Ecto neural progenitor cell (in vitro differentiated cells): ENCODE results near the gene CRACDL.
A peak's percentile ranks its signal among the peaks of the same experiment; 100 is the strongest.
"Not testable (repeated sequence)": the region's sequence is repeated elsewhere in the genome, so short reads cannot be mapped to it uniquely, and the experiment has no call there.

ENCODE experiments used
- DNase-seq: peaks from one replicate; pipeline ENCODE4 v3.0.0-alpha.2; 2018; ENCODE audit warnings: low spot score

CRACDL gene

GRCh38 chr2:98907966-98908905, 27.8 kb downstream of the CRACDL start:
- DNase-seq = no peak

GRCh38 chr2:98907385-98907784, 28.6 kb downstream of the CRACDL start:
- DNase-seq = no peak

DNA sequence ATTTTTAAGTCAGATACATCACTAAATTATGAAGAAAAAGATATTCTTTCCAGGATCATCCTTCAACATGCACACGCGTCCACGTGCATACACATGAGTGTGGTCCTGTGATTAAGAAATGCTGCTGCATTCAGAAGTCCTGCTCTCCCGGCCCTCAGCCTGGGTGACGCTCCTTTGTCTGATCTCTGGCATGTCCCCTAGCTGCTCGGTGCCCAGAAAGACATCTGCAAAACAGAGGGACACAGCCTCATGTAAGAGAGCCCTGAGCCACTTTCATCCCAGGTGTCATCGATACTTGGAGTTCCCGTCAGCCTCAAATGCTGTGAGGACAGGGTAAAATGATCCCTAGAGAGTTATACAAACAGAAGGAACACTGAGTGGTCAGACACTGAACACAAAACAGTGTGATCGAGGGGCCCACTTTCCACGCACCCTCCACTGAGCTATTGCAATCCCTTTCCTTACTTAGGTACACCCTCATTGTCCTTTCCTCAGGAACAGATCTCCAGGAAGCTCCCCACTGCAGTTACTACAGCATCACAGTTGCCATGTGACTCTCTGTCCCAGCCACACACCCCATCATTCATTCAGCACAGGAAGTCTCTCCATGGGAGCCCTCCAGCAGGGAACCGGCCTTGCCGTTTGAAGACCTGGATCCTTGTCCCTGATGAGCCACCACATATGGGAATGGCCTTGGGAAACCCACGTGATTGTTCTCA, 32.1 kb downstream of the CRACDL start:
- peak; percentile 29 for DNase-seq

GRCh38 chr2:98903064-98903355, 33.0 kb downstream of the CRACDL start:
- no peak for DNase-seq

GRCh38 chr2:98902209-98903063, 33.6 kb downstream of the CRACDL start:
- peak; percentile 38 for DNase-seq

- DNase-seq = peak; percentile 39
Measured at GRCh38 chr2:98901702-98902101, 34.3 kb downstream of the CRACDL start.

- no peak for DNase-seq
Measured at GRCh38 chr2:98901291-98901690, 34.7 kb downstream of the CRACDL start.

DNA sequence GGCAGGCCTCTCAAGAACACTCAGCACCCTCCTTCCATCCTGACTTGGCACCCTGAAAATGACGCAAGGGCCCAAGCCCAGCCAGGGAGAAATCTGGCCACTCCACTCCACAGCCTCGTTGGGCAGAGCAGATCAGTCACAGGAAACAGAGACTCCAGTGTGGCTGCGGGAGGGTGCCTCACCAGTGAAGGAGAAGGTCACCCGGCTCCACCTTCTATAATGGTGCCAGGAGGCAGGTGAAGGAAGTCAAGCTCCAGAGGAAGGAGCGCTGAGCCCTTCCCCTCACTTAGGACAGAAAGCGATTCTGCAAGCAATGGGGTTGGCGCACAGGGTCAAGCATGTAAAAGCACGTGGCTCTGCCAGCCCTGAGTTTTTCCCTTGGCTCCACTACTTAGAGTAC, 35.3 kb downstream of the CRACDL start:
- DNase-seq = no peak

- not testable (repeated sequence) for DNase-seq
Measured at GRCh38 chr2:98899703-98900078, 36.3 kb downstream of the CRACDL start.

GRCh38 chr2:98899041-98899702, 36.9 kb downstream of the CRACDL start:
- no peak for DNase-seq

GRCh38 chr2:98898423-98898841, 37.6 kb downstream of the CRACDL start:
- no peak for DNase-seq

- no peak for DNase-seq
Measured at GRCh38 chr2:98897746-98898145, 38.3 kb downstream of the CRACDL start.

DNA sequence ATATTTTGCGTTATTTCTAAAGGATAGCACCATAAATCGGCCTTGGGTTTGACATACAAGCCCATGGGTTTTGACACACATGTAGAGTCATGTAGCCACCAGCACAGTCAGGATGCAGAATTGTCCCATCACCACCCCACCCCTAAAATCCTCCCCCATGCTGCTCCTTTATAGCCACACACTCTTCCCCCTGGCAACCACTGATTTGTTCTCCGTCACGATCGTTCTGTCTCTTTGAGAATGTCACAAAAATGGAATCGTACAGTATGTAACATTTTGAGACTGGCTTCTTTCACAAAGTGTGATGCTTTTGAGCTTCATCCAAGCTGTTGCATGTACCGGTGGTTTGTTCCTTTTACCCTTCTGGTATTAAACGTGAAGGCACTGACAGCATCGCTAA, 39.1 kb downstream of the CRACDL start:
- no peak for DNase-seq

DNA sequence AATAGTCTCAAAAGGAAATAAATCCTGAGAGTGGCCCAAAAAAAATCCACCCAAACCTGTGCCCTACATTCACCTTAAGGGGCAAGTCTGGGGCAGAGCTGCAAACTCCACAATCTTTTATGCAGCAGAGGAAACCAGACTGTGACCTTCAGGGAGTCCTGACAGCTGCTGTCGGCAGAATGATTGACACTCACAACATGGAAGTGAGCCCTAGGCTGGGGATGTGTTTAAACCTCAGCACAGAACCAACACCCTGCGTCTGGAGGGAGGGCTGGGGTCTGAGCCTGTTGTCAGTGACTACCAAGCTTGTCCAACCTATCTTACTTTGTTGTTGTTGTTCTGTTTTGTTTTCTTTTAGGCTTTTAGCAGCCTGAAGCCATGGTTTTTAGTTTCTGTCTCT, 39.6 kb downstream of the CRACDL start:
- DNase-seq = no peak

GRCh38 chr2:98895901-98896300, 40.1 kb downstream of the CRACDL start:
- DNase-seq = no peak

DNA sequence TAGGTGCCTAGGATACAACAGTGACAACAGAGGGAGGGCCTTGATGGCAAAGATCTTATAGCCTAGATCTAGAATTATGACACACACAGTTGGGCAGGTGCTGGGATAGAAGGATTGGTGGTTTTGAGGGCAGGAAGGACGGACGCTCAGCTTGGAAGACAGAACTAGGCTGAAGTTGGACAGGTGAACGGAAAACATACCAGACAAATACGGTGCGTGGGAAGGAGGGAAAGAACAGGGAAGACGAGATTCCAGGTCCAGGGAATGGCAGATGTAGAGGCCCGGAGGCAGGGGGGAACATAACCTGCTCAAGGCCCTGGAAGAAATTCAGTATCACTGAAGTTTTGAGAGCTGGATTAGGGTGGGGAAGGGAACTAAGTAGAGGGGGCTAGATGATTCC, 40.8 kb downstream of the CRACDL start:
- DNase-seq = no peak

DNA sequence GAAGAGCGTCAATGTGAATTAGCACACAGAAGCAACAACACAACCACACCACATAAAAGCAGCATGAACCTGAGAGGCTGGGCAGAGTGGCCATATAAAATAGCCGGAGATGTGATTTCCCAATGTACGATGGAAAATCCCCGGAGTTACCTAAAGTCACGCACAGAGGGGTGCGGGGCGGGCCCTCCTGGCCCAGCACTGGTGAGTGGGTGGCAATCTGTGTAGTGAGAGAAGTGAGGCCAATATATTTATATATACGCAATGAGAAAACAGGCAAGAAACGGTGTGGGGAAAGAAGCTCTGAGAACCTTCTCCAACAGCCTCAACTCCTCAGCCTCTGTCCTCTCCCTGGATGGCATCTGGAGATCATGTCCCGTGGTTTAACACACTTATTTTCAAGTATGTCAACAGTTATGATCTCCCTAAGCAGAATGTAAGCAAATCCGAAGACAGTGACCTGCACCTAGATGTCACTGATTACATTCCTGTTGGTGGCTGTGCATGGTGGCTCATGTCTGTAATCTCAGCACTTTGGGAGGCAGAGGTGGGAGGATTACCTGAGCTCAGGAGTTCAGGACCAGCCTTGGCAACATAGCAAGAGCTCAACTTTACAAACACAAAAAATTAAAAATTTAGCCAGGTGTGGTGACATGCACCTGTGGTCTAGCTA, 41.6 kb downstream of the CRACDL start:
- no peak for DNase-seq

DNA sequence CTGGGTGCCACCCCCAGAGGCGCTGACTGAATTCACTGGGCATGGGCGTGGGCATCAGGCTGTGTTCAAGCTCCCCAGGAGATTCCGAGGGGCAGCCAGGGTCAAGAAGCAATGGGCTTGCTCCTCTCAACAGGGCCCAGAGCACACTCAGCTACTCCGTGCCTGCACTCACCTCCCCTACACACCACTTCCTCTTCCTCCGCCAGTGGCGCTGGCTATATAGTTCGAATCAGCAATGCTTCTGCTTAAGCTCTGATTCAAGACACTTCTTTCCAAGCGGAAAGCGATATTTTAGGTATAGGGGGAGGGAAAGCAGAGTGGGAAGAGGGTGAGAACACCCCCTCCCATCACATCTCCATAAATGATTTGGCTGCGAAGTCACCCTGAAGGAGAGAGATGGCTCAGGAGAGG, 42.1 kb downstream of the CRACDL start:
- DNase-seq = no peak

- no peak for DNase-seq
Measured at GRCh38 chr2:98892871-98893270, 43.2 kb downstream of the CRACDL start.

GRCh38 chr2:98891591-98891990, 44.4 kb downstream of the CRACDL start:
- DNase-seq = no peak

DNA sequence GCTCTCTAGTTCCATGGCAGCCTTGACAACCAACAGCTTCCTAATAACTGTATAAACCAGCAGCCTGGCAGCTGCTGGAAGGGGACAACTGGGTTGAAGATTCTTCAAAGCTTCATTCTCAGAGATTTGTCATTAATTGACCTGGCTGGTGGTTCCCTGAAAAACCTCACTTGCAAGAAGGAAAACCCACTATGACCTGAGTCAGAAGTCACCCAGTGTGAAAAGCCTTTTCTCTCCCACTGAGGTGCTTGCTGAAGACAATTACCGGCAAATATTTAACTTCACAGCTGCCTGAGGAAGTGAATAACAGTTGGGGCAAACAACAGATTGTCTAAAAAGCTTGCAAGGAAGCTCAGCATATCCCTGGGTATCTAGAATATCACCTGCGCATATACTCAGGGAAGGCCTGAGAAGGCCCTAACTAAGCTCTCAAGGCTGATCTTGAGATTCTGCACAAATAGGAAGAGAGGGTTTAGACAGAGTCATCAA, 49.9 kb downstream of the CRACDL start:
- DNase-seq = no peak
